GM12892 (cell line): ENCODE results near the gene ARL15.
"Not testable (repeated sequence)": the region's sequence is repeated elsewhere in the genome, so short reads cannot be mapped to it uniquely, and the experiment has no call there.

ENCODE experiments used
- POLR2A ChIP-seq: IDR thresholded peaks from 2 replicates; pipeline ENCODE4 v1.6.1; 2011; ENCODE audit warnings: low read depth, low read length, control low read depth
- POLR2AphosphoS5 ChIP-seq: IDR thresholded peaks from 2 replicates; pipeline ENCODE4 v1.6.1; 2011; ENCODE audit warnings: low read depth, low read length, control low read depth

GRCh38 chr5:53836851-53837430, 473.4 kb downstream of the ARL15 start:
- not testable (repeated sequence) for TF ChIP-seq POLR2AphosphoS5, POLR2A
